ENCODE data around the gene AMBRA1. TPM values are rescaled to one million over a fixed set of nuclear protein-coding genes. Genes with fewer than 3 reads are reported as not detected.

Gene AMBRA1
- total RNA-seq, 4 donors from 2014 or later: 20.2 to 31.3 (median 25.9) TPM

GRCh38 chr11:46366260-46366659 lies 227.6 kb downstream of the AMBRA1 start:
- WGBS, 2 donors: no CpG with 5 or more reads among the region's 22 CpGs
- Histone ChIP-seq H3K4me1 (peaks cover 28 to 57% (median 33%) of the 10 kb centered on the region in 3 donors), H3K27me3 (no peaks in the 10 kb centered on the region), H3K36me3 (peaks cover 0 to 57% (median 4%) of the 10 kb centered on the region in 3 donors), H3K27ac (no peak overlapping the region), H3K9me3 (no peaks in the 10 kb centered on the region), H3K4me3 (no peak overlapping the region)
- DNase-seq: no peak
- TF ChIP-seq, protein P1, sequence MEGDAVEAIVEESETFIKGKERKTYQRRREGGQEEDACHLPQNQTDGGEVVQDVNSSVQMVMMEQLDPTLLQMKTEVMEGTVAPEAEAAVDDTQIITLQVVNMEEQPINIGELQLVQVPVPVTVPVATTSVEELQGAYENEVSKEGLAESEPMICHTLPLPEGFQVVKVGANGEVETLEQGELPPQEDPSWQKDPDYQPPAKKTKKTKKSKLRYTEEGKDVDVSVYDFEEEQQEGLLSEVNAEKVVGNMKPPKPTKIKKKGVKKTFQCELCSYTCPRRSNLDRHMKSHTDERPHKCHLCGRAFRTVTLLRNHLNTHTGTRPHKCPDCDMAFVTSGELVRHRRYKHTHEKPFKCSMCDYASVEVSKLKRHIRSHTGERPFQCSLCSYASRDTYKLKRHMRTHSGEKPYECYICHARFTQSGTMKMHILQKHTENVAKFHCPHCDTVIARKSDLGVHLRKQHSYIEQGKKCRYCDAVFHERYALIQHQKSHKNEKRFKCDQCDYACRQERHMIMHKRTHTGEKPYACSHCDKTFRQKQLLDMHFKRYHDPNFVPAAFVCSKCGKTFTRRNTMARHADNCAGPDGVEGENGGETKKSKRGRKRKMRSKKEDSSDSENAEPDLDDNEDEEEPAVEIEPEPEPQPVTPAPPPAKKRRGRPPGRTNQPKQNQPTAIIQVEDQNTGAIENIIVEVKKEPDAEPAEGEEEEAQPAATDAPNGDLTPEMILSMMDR (IDR thresholded peaks at IDR 0.05): no peak
- TF ChIP-seq POLR2A (IDR thresholded peaks at IDR 0.05): no peak
- intact Hi-C loops (cut with DNase I): no loop called here

- Histone ChIP-seq H3K9me3 (no peaks in the 10 kb centered on the region), H3K27ac (no peak overlapping the region), H3K4me3 (no peak overlapping the region), H3K36me3 (peaks cover 0 to 43% (median 0%) of the 10 kb centered on the region in 3 donors), H3K27me3 (no peaks in the 10 kb centered on the region), H3K4me1 (peaks cover 35 to 70% (median 41%) of the 10 kb centered on the region in 3 donors)
- WGBS, 2 donors: 60% methylated on average over 2 of the region's 3 CpGs; no CpG with 5 or more reads in 1 of the 2 donors
- no peak for DNase-seq
- no peak for TF ChIP-seq POLR2A (IDR thresholded peaks at IDR 0.05)
- TF ChIP-seq, protein P1 (IDR thresholded peaks at IDR 0.05): no peak
- intact Hi-C loops (cut with DNase I): no loop called here
These were observed 229.0 kb downstream of the AMBRA1 start for GRCh38 chr11:46364791-46365190.

DNA sequence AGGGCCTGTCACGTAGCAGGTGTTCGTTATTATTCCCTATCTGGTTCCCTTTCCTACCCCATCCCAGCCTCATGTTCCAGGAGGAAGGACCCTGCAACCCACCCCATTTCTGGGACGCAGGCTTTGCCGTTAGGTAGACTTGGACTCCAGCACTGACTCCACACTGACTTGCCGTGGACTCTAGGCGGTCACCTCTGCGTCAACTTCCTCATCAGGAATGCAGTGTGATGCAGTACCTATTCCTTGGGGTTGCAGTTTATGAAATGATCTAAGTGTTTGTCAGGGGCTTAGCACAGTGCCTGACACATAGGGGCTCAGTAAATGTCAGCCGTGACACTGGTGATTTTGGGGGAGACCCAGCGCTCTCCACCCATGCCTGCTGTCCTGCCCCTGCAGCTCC lies 229.8 kb downstream of the AMBRA1 start:
- Histone ChIP-seq H3K27ac (peak overlapping the region; percentile 69 to 85 (median 84)), H3K4me3 (no peak overlapping the region), H3K27me3 (no peaks in the 10 kb centered on the region), H3K36me3 (peaks cover 0 to 35% (median 0%) of the 10 kb centered on the region in 3 donors), H3K9me3 (no peaks in the 10 kb centered on the region), H3K4me1 (peaks cover 35 to 68% (median 41%) of the 10 kb centered on the region in 3 donors)
- TF ChIP-seq, protein P1 (IDR thresholded peaks at IDR 0.05): no peak
- TF ChIP-seq POLR2A (IDR thresholded peaks at IDR 0.05): no peak
- no peak for DNase-seq
- WGBS, 2 donors: 83 to 88% methylated on average over 7 to 9 of the region's 9 CpGs
- intact Hi-C loops (cut with DNase I): no loop called here

- H3K27me3 ChIP-seq: no peaks in the 10 kb centered on the region
- WGBS, 2 donors: 40% methylated on average over 1 of the region's 21 CpGs; no CpG with 5 or more reads in 1 of the 2 donors
- H3K36me3 ChIP-seq: peaks cover 0 to 30% (median 0%) of the 10 kb centered on the region in 3 donors
- no peaks in the 10 kb centered on the region for H3K9me3 ChIP-seq
- peak overlapping the region; percentile 69 to 85 (median 84) for H3K27ac ChIP-seq
- H3K4me1 ChIP-seq: peaks cover 35 to 68% (median 41%) of the 10 kb centered on the region in 3 donors
- H3K4me3 ChIP-seq: peak overlapping the region in 1 of 4 donors; percentile 59
- no peak for DNase-seq
- TF ChIP-seq POLR2A (IDR thresholded peaks at IDR 0.05): no peak
- TF ChIP-seq, protein P1 (IDR thresholded peaks at IDR 0.05): no peak
- intact Hi-C loops (cut with DNase I): no loop called here
These were observed 230.3 kb downstream of the AMBRA1 start for GRCh38 chr11:46363455-46364005.

DNA sequence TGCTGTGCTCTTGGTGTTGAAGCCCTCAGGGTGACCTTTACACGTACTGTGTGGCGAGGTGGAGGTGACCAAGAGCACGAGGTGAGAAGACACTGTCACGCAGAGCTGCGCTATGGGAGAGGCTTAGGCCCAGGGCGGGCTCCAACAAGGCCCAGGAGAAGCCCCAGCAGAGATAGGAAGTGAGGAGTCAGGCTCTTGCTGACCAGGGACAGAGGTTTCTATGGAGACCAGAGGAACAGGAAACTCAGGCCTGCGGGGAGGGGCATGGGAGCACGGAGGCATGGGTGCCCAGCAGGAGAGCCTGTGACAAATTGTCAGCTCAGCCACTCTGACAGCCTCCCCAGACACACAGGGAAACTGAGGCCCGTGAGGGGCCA lies 230.8 kb downstream of the AMBRA1 start:
- Histone ChIP-seq H3K4me1 (peaks cover 35 to 69% (median 41%) of the 10 kb centered on the region in 3 donors), H3K9me3 (no peaks in the 10 kb centered on the region), H3K36me3 (peaks cover 0 to 25% (median 0%) of the 10 kb centered on the region in 3 donors), H3K27ac (peak overlapping the region; percentile 69 to 85 (median 84)), H3K27me3 (no peaks in the 10 kb centered on the region), H3K4me3 (peak overlapping the region in 1 of 4 donors; percentile 59)
- intact Hi-C loops (cut with DNase I): no loop called here
- DNase-seq: no peak
- TF ChIP-seq, protein P1 (IDR thresholded peaks at IDR 0.05): no peak
- TF ChIP-seq POLR2A (IDR thresholded peaks at IDR 0.05): no peak
- WGBS, 2 donors: 29% methylated on average over 2 of the region's 9 CpGs; no CpG with 5 or more reads in 1 of the 2 donors
